HG03095 (cell line): ENCODE data around the gene WDR4.
"Not testable (repeated sequence)": the region's sequence is repeated elsewhere in the genome, so short reads cannot be mapped to it uniquely, and the experiment has no call there.

Experiments used
- ATAC-seq: cut with Tn5 transposase; IDR thresholded peaks from one replicate; pipeline ENCODE4 v1.9.1; 2021; ENCODE audit warnings: moderate library complexity; ENCODE audit not compliant: unreplicated experiment

Gene WDR4

GRCh38 chr21:42841156-42841915, 38.0 kb downstream of the WDR4 start:
- no peak for ATAC-seq

DNA sequence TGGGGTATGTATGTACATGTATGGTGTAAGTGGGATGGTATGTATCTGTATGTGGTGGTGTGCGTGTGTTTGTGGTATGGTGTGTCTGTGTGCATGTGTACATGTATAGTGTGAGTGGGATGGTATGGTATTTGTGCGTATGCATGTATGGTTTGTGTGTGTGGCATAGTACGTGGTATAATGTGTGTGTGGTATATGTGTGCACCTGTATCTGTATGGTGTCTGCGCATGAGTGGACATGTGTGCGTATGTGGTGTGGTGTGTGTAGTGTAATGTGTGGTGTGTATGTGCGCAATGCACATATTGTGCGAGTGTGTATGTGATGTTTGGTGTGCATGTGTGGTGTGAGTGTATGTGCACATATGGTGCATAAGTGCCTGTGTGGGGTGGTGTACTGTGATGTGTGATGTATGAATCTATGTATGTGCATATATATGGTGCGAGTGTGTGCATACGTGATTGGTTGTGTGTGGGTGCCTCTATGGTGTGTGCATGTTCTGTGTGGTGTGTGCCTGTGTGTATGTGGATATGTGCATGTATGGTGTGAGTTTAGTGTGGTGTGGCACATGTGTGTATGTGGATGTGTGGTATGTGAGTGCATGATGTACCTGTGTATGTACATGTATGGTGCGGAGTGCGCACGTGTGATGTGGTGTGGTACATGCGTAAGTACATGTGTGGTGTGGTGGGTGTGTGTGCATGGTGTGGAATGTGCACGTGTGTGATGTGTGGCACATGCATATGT, 38.8 kb downstream of the WDR4 start:
- ATAC-seq, result no peak

- ATAC-seq, result no peak
These were observed 39.8 kb downstream of the WDR4 start for GRCh38 chr21:42839271-42840231.

- ATAC-seq, result not testable (repeated sequence)
These were observed 41.1 kb downstream of the WDR4 start for GRCh38 chr21:42838212-42838690.

- no peak for ATAC-seq
These were observed 41.7 kb downstream of the WDR4 start for GRCh38 chr21:42837421-42838211.

GRCh38 chr21:42836767-42837301, 42.5 kb downstream of the WDR4 start:
- ATAC-seq, result no peak

GRCh38 chr21:42836402-42836666, 43.0 kb downstream of the WDR4 start:
- ATAC-seq, result no peak

DNA sequence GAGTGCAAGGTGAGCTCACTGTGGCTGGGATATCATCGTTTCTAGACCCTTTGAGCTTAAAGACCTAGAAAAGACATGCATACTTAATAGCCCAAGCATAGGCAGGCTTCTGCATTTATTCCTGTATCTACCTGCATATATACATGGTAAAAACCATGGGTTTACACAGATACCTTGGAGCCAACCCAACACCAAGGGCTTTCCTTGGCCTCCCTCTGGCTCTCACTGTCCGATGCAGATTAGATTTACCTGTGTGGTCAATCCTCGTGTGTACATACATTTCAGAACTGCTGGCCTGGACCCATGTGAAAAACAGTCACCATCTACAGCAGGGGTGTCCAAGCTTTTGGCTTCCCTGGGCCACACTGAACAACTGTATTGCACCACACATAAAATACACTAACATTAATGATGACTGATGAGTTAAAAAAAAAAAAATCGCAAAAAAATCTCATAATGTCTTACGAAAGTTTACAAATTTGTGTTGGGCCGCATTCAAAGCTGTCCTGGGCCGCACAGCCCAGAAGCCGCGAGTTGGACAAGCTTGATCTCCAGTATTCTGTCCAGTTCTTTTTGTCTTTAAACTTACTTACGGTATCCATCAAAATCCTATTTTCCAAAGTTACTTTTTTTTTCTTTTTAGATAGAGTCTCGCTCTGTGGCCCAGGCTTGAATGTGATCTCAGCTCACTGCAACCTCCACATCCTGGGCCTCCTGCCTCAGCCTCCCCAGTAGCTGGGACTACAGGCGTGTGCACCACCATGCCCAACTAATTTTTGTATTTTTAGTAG, 43.5 kb downstream of the WDR4 start:
- ATAC-seq, result no peak

GRCh38 chr21:42835211-42835610, 44.1 kb downstream of the WDR4 start:
- no peak for ATAC-seq

DNA sequence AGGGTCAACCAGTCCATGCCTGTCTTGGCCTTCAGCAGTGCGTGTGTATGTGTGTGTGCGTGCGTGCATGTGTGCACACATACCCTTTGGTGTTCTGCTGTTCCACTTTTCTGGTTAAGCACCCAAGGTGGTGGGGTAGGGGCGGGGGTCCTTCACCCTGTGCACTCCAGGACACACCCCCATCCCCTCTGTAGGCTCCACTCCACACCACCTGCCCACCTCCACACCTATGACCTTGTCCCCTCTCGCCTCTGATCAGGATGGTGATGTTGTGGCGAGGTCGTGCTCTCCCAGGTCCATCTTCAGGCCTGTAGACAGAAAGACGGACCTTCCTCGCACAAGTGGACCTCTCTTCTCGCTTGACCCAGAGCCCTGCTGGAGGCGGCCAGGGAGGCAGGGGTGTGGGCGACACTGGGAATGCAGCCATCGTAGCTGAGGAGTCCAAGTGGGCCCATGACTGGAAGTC, 44.6 kb downstream of the WDR4 start:
- ATAC-seq, result no peak

GRCh38 chr21:42833859-42834725, 45.2 kb downstream of the WDR4 start:
- ATAC-seq, result no peak

- ATAC-seq, result no peak
These were observed 45.9 kb downstream of the WDR4 start for GRCh38 chr21:42833439-42833815.

- ATAC-seq, result not testable (repeated sequence)
These were observed 47.1 kb downstream of the WDR4 start for GRCh38 chr21:42832321-42832630.

DNA sequence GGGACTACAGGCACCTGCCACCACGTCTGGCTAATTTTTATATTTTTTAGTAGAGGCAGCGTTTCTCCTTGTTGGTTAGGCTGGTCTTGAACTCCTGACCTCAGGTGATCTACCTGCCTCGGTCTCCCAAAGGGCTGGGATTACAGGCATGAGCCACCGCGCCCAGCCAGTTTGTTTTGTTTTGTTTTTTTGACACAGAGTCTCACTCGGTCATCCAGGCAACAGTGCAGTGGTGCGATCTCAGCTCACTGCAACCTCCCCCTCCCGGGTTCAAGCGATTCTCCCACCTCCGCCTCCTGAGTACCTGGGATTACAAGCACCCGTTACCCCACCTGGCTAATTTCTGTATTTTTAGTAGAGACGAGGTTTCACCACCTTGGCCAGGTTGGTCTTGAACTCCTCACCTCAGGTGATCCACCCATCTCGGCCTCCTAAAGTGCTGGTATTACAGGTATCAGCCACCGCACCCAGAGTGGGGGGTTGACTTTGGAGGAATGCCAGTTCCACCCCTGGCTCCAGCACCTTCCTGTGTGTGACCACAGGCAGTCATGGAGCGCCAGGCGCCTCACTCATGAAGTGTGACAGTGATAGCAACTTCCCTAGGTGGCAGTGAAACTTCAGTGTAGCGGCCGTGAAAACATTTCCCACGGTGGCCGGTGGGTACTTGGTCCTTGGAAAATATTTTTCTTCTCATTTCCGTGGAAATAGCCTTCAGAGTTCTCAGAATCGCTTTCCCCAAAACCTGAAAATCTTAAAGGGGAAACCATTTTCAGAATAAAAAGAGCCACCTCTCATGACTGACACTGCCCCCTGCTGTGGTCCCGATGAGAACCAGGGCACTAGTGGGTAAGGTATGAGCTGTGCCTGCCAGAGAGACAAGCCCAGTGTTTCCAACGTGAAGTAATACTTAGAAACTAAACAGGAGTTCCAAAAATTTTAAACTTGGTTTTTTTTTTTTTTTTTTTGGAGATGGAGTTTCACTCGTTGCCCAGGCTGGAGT, 48.6 kb downstream of the WDR4 start:
- no peak for ATAC-seq

GRCh38 chr21:42829954-42830353, 49.4 kb downstream of the WDR4 start:
- no peak for ATAC-seq

DNA sequence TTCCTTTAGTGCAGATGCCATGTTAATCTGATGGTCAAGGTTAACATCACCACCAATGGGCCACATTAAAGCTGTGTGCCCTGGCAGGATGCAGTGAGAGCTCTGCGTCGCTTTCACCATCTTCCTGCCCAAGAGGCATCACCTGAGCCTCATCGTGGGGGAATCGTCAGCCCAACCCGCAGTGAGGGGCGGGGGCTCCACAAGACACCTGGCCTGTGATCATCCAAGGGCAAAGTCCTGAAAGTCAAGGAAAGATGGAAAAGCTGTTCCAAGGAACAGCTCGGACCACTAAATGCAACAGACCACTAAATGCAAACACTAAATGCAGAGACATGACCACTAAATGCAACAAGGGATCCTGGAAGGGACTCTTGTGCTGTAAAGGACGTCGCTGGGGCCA, 49.9 kb downstream of the WDR4 start:
- no peak for ATAC-seq

DNA sequence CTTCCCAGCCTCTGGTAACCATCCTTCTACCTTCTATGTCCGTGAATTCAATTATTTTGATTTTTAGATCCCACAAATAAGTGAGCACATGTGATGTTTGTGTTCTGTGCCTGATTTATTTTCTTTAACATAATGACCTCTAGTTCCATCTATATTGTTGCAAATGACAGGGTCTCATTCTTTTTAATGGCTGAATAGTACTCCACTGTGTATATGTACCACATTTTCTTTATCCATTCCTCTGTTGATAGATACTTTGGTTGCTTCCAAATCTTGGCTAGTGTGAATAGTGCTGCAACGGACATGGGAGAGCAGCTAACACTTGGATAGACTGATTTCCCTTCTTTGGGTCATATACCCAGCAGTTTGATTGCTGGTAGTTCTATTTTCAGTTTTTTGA, 51.8 kb downstream of the WDR4 start:
- ATAC-seq, result no peak
